ENCODE measurements around the gene IZUMO2. TPM values are rescaled to one million over a fixed set of nuclear protein-coding genes. Genes with fewer than 3 reads are reported as not detected.
"Not testable (repeated sequence)": the region's sequence is repeated elsewhere in the genome, so short reads cannot be mapped to it uniquely, and the experiment has no call there.

IZUMO2 gene
- total RNA-seq, 1 experiment from 2014 or later: not detected

- BruUV-seq (replicated peaks); H3K4me1 Mint-ChIP-seq (ENCODE audit: low read depth, unreplicated experiment); H3K27me3 Mint-ChIP-seq (ENCODE audit: unreplicated experiment); H3K9me3 Mint-ChIP-seq (ENCODE audit: low read depth, unreplicated experiment); intact Hi-C loops (cut with micrococcal nuclease; ENCODE audit: unreplicated experiment); H3K27ac Mint-ChIP-seq (ENCODE audit: unreplicated experiment); DNase-seq; H3K4me3 Mint-ChIP-seq (ENCODE audit: low read depth, unreplicated experiment); H3K36me3 Mint-ChIP-seq (ENCODE audit: insufficient read depth, unreplicated experiment): not testable (repeated sequence)
- CTCF ChIA-PET: interaction anchor here (0.6 to 1.2 kb wide), 4 partner anchors 30 to 267 kb away, joined by 3 to 5 read pairs (median 4); partner anchors contain the start of genes ATF5 and NUP62
These were observed 27.1 kb downstream of the IZUMO2 start for GRCh38 chr19:50135856-50136602.

GRCh38 chr19:50134777-50135719, 28.0 kb downstream of the IZUMO2 start:
- CTCF ChIA-PET: interaction anchor here (0.7 to 1.1 kb wide), 2 partner anchors 266 to 504 kb away, joined by 3 to 4 read pairs; no protein-coding TSS in a partner anchor
- H3K27ac Mint-ChIP-seq (ENCODE audit: unreplicated experiment); H3K36me3 Mint-ChIP-seq (ENCODE audit: insufficient read depth, unreplicated experiment); H3K4me3 Mint-ChIP-seq (ENCODE audit: low read depth, unreplicated experiment); H3K4me1 Mint-ChIP-seq (ENCODE audit: low read depth, unreplicated experiment); H3K27me3 Mint-ChIP-seq (ENCODE audit: unreplicated experiment); H3K9me3 Mint-ChIP-seq (ENCODE audit: low read depth, unreplicated experiment); DNase-seq; BruUV-seq (replicated peaks); intact Hi-C loops (cut with micrococcal nuclease; ENCODE audit: unreplicated experiment): not testable (repeated sequence)

GRCh38 chr19:50133518-50134492, 29.3 kb downstream of the IZUMO2 start:
- intact Hi-C loops (cut with micrococcal nuclease; ENCODE audit: unreplicated experiment); BruUV-seq (replicated peaks); H3K4me1 Mint-ChIP-seq (ENCODE audit: low read depth, unreplicated experiment); H3K9me3 Mint-ChIP-seq (ENCODE audit: low read depth, unreplicated experiment); CTCF ChIA-PET; H3K36me3 Mint-ChIP-seq (ENCODE audit: insufficient read depth, unreplicated experiment); DNase-seq; H3K27ac Mint-ChIP-seq (ENCODE audit: unreplicated experiment); H3K4me3 Mint-ChIP-seq (ENCODE audit: low read depth, unreplicated experiment); H3K27me3 Mint-ChIP-seq (ENCODE audit: unreplicated experiment): not testable (repeated sequence)

- DNase-seq; H3K4me3 Mint-ChIP-seq (ENCODE audit: low read depth, unreplicated experiment); CTCF ChIA-PET; H3K27me3 Mint-ChIP-seq (ENCODE audit: unreplicated experiment); H3K27ac Mint-ChIP-seq (ENCODE audit: unreplicated experiment); H3K4me1 Mint-ChIP-seq (ENCODE audit: low read depth, unreplicated experiment); H3K36me3 Mint-ChIP-seq (ENCODE audit: insufficient read depth, unreplicated experiment); intact Hi-C loops (cut with micrococcal nuclease; ENCODE audit: unreplicated experiment); BruUV-seq (replicated peaks); H3K9me3 Mint-ChIP-seq (ENCODE audit: low read depth, unreplicated experiment): not testable (repeated sequence)
These were observed 59.1 kb downstream of the IZUMO2 start for GRCh38 chr19:50104012-50104411.

GRCh38 chr19:50103405-50103804, 59.7 kb downstream of the IZUMO2 start:
- intact Hi-C loops (cut with micrococcal nuclease; ENCODE audit: unreplicated experiment); CTCF ChIA-PET; H3K27ac Mint-ChIP-seq (ENCODE audit: unreplicated experiment); DNase-seq; BruUV-seq (replicated peaks); H3K4me3 Mint-ChIP-seq (ENCODE audit: low read depth, unreplicated experiment); H3K9me3 Mint-ChIP-seq (ENCODE audit: low read depth, unreplicated experiment); H3K4me1 Mint-ChIP-seq (ENCODE audit: low read depth, unreplicated experiment); H3K36me3 Mint-ChIP-seq (ENCODE audit: insufficient read depth, unreplicated experiment): not testable (repeated sequence)
- peaks cover 11% of the 10 kb centered on the region for H3K27me3 Mint-ChIP-seq (ENCODE audit: unreplicated experiment)

Other genes with a start within 250 kb of the IZUMO2 start
- 30.7 and 40.6 TPM in 2 replicates for gene ATF5, start 234.1 kb downstream of the IZUMO2 start, total RNA-seq (2022)
- 116 and 124 TPM in 2 replicates for gene NUP62, start 233.8 kb downstream of the IZUMO2 start, total RNA-seq (2022)
- not detected in 2 replicates for gene SIGLEC11, start 202.1 kb downstream of the IZUMO2 start, total RNA-seq (2022)
- 68.4 and 74.5 TPM in 2 replicates for gene VRK3, start 137.9 kb downstream of the IZUMO2 start, total RNA-seq (2022)
- 27.2 and 28.8 TPM in 2 replicates for gene ZNF473, start 137.3 kb downstream of the IZUMO2 start, total RNA-seq (2022)
- 255 and 312 TPM in 2 replicates for gene MYH14, start 40.3 kb upstream of the IZUMO2 start, total RNA-seq (2022)
- 5.3 and 6.8 TPM in 2 replicates for gene KCNC3, start 166.1 kb upstream of the IZUMO2 start, total RNA-seq (2022)
- 1.9 and 3.6 TPM in 2 replicates for gene NAPSA, start 202.4 kb upstream of the IZUMO2 start, total RNA-seq (2022)
- 72.7 and 77.5 TPM in 2 replicates for gene NR1H2, start 213.2 kb upstream of the IZUMO2 start, total RNA-seq (2022)
- gene POLD1, start 221.1 kb upstream of the IZUMO2 start, total RNA-seq (2022): 67.1 and 81.9 TPM in 2 replicates